NB4 (cell line): ENCODE measurements around the gene P2RY11.

Experiments used
- CTCF ChIP-seq: IDR thresholded peaks from one replicate; pipeline ENCODE4 v1.5.1; 2012; ENCODE audit warnings: low read depth, low read length
- MAX ChIP-seq: IDR thresholded peaks from 2 replicates; pipeline ENCODE4 v1.6.1; 2011; ENCODE audit warnings: low read depth, low read length
- POLR2A ChIP-seq: IDR thresholded peaks from 2 replicates; pipeline ENCODE4 v1.6.1; 2011; ENCODE audit warnings: mild to moderate bottlenecking; ENCODE audit not compliant: insufficient read length; ENCODE audit errors: extremely low read depth

DNA sequence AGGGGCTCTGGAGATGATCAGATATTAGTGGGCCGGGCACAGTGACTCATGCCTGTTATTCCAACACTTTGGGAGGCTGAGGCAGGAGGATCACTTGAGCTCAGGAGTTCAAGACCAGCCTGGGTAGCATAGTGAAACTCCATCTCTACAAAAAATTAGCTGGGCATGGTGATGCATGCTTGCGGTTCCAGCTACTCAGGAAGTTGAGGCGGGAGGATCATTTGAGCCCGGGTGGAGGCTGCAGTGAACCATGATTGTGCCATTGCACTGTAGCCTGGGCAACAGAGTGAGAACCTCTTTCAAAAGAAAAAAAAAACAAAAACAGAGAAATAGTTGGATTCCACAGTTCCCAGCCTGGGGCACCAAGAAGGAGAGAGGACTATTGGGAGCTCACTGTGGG lies 43.3 kb upstream of the P2RY11 start:
- TF ChIP-seq CTCF (no peak), POLR2A (no peak), MAX (no peak)
